T-helper 9 cell (primary cell): ENCODE data around the gene CFAP299.
"Not testable (repeated sequence)": the region's sequence is repeated elsewhere in the genome, so short reads cannot be mapped to it uniquely, and the experiment has no call there.

Experiments
- DNase-seq: peaks from one replicate; pipeline ENCODE4 v3.0.0-alpha.2; 2020

CFAP299 gene

DNA sequence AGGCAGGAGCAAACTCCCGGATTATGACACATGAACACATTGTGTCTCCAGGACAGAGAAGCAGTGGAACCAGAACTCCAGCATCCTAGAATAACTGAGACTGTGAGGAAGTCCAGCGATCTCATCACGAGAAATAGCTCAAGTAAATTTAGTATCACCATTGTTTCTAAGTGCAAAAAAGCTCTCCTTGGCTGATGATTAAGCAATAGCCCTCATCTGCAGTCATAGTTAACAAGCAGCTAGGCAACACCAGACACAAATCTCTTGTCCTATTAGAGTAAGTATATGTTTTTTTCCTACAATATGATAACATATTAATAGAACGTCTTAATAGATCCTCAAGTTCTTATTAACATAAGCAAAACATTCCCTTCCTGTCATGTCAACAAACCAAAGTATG, 2.4 kb upstream of the CFAP299 start:
- DNase-seq = no peak

DNA sequence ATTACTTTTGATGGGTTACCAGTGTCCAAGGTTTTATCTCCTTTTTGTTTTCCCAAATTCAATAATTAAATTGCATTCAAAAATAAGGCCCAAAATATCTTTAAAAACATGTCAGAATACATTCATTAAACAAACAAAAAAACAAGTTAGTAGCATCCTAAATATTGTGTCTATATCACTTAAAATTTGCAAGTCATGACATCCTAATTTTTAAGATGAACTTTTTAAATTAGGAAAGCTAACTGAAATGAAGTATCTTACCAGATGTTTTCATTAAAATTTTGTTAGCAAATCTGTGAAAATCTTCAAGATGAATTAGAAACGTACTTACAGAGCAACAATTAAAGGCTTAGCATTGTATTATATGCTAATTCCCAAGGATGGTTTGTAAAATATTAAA, 962 bp upstream of the CFAP299 start:
- DNase-seq = no peak

DNA sequence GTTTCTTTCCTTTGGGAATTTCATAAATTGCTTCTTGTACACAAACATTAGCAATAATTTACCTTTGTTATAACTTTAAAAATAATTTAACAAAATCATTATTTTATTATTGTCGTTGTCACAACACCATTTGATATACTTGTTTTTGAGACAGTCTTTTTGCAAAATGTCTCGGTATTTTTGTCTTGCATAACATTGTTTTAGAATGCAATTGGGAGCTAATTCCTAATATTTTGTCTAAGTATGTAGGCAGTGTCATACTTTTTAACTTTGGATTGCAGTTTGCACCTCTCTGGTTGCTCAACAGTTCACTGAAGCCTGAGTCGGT, 340 bp upstream of the CFAP299 start:
- no peak for DNase-seq

DNA sequence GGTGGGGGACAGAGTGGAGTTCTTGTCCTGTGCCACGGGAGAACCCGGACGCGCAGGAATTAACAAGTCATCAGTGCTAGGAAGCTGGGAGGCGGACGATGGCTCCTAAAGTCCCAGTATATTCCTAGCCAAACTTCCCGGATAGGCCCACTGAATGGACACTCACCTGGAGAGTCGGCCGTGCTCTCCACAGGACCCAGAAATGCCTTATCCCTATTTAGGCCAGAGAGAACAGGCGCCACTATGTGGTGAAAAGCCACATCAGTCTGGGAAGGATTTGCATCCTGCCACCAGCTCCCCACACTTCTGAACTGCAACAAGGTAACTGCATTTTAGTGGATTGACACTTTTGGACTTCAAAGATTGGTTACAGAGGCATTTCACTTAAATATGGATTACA, 1.1 kb downstream of the CFAP299 start:
- no peak for DNase-seq

DNA sequence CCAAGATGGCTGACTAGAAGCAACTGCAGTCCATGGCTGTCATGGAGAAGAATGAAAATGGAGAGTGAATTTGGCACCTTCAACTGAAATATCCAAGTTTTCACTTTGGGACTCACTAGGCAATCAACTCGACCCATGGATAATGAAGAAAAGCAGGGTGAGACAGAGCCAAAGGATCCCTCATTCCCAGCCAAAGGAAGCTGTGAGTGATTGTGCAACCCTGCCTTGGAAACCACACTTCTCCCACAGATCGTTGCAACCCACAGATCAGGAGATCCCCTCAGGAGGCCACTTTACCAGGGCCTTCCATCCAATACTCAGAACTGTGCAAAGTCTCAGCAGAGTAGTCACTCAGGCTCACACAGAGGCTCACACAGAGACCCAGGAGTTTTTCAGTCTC, 4.5 kb downstream of the CFAP299 start:
- DNase-seq = no peak

DNA sequence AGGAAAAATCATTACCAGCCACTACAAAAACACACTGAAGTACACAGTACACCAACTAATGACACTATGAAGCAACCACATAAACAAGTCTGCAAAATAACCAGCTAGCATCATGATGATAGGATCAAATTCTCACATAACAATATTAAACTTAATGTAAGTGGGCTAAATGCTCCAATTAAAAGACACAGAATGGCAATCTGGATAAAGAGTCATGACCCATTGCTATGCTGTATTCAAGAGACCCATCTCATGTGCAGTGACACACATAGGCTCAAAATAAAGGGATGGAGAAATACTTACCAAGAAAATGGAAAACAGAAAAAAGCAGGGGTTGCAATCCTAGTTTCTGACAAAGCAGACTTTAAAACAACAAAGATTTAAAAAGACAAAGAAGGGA, 7.2 kb downstream of the CFAP299 start:
- DNase-seq = not testable (repeated sequence)

DNA sequence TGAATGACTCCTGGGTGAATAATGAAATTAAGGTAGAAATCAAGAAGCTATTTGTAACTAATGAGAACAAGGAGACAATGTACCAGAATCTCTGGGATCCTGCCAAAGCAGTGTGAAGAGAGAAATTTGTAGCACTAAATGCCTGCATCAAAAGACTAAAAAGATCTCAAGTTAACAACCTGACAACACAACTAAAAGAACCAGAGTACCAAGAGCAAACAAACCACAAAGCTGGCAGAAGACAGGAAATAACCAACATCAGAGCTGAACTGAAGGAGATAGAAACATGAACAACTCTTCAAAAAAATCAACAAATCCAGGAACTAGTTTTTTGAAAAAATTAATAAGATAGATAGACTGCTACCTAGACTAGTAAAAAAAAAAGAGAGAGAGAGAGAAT, 8.4 kb downstream of the CFAP299 start:
- no peak for DNase-seq

DNA sequence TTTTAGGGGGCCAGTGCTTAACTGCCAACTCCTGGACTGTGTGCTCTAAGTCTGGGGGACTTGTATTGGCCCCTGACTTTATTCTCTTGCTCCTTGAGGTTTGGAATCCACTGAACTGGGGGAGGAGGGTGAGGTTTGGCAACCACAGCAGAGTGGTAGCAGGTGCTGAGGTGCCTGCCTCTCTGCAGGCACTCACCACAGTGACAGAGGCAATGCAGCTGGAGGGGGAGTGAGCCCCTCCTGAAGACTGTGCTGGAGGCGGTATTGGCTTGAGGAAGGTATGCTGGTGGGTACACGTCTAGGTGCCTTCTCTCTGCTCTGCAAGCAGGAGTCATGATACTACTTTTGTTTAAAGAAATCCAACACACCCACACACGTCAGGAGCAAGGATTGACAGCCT, 24.6 kb downstream of the CFAP299 start:
- DNase-seq = no peak

DNA sequence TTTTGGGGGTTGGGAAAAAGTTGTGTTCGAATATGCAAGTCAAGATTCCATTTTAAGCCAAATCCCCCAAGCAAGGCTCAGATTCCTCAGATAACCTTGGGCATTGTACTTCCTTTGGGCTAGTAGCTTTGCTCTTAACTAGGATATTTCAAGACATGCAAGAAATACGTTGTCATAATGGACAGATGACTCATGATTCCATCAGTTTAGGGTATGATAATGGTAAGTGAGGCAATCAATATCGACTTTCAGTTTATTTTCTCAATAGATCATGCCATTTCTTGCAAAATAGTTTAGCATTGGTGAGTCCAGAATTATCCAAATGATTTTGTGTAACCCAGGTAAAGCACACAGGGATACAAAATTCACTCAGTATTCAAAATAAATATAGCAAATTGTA, 25.4 kb downstream of the CFAP299 start:
- no peak for DNase-seq

DNA sequence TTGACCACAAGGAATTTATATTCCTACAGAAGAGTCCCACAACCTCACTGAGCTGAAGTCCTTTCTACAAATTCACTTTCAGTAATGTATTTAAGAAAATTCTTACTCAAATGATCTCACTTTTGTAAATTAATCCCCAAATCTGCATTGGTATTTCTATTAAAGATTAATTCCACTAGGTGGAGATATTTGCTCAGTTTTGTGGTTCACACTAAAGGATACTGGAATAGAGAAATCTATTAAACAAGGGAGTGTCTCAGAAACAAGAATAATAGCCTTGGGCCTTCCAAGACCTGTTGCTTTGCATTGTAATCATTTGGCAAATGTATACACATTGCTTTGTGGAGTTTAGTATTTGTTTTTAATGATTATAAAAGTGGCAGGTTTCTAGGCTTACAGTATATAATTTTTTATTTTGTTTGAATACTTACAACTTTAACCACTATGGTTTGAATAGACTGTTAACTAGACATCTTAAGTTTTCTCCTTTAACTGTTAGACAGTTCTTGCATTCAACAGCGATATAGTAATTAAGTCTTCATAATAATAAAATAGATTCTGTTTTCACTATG, 25.9 kb downstream of the CFAP299 start:
- DNase-seq = no peak

DNA sequence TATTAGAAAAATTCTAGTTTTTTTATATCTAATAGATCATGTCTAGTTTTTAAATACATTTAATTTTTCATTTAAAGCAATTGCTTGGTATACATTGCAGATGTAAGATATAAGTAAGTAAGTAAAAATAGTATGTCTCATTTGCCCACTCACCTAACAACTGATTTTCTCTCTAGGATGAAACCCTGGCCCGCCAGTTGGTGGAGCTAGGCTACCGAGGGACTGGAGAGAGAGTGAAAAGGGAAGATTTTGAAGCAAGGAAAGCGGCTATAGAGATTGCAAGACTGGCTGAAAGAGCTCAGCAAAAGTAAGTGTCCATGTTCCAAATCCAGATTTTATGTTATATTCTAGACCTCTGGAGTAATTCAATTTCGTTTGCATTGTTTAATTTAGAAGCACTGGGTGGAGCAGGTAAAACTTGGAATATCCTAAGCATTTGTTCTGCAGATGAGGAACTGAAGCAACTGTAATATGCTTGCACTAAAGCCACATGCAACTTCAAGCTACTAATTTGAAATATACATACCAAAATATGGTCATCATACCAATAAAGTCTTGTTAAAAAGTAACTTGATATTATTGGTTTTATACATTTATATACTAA, 27.1 kb downstream of the CFAP299 start:
- peak; percentile 17 for DNase-seq

DNA sequence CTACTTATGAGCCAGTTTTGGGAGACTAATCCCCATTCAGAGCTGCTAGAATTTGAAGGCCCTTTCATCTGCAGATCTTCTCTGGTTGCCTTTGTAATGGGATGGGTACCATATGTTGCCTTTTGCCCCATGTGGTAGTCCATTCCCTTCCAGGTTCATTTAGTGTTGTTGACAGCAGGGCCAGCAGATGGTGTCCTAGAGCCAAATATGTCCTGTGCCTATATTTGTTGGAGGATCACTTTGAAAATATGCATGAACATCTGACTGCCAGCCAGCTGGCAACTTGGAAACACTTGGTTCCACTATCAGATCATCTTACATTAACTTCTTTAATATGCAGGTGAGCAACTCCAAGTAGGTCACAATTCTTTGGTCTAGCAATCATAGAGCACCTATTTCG, 30.4 kb downstream of the CFAP299 start:
- peak; percentile 28 for DNase-seq

DNA sequence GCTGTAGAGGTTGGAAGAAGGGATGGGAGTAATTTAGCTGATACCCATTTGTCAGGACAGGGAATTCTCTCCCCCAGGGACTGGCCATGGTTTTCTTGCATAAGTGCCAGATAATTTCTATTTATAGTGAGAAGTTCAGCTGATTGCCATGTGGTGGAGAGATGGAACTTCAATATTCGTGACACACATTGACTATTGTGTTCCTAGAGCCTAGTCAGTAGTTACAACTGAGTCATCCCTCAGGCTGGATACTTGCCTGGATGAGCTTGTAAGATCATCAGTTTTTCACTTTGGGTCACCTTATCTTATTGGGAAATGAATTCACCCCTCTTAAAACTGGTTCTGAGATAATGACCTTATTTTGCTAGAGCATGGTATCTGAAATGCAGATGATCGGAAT, 32.2 kb downstream of the CFAP299 start:
- no peak for DNase-seq

DNA sequence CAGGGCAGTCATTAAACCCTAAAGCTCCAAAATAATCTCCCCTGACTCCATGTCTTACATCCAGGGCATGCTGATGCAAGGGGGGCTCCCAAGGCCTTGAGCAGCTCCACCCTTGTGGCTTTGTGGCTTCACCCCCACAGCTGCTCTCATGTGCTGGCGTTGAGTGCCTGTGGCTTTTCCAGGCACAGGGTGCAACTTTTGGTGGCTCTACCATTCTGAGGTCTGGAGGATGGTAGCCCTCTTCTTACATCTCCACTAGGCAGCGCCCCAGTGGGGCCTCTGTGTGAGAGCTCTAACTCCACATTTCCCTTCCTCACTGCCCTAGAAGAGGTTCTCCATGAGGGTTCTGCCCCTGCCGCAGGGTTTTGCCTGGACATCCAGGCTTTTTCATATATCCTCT, 35.1 kb downstream of the CFAP299 start:
- no peak for DNase-seq

DNA sequence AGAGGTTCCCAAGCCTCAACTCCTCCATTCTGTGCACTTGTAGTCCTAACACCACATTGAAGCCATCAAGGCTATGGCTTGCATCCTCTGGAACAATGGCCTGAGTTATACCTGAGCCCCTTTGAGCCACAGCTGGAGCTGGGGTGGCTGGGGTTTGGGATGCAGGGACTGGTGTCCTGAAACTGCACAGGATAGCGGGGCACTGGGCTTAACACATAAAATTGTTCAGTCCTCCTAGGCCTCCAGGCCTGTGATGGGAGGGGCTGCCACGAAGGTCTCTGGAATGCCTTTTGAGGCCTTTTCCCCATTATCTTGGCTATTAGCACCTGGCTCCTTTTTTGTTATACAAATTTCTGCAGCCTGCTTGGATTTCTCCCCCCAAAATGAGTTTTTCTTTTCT, 35.5 kb downstream of the CFAP299 start:
- DNase-seq = no peak

DNA sequence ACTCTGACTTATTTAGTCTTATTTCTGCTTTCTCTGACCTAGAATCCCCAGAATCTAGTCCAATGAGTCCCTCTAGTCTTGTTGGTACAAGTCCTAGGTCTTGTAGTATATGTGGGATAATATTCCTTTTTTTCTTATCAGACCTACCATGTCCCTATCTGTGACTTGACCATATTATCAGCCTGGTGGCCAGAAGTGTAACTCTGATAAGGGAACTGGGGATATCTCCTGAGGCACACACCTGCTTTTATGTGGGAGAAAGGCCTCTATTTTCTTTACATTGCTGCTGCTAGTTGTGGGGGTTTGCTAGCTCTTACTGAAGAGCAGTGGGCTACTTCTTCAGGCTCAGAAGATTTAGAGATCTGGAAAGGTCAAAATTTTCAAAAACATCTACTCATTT, 38.6 kb downstream of the CFAP299 start:
- no peak for DNase-seq

DNA sequence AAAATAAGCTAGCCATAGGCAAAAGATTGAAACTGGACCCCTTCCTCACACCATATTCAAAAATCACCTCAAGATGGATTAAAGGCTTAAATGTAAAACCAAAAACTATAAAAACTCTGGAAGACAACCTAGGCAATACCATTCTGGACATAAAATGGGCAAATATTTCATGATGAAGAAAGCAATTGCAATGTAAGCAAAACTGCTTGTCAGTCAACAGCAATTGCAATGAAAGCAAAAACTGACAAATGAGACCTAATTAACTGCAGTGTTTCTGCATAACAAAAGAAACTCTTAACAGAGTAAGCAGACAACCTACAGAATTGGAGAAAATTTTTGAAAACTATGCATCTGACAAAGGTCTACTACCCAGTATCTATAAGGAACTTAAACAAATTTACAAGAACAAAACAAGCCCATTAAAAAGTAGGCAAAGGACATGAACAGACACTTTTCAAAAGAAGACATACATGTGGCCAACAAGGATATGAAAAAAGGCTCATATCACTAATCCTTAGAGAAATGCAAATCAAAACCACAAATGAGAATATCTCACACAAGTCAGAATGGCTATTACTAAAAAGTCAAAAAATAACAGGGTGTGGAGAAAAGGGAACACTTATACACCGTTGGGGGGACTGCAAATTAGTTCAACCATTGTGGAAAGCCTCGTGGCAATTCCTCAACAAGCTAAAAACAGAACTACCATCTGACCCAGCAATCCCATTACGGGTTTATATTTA, 46.7 kb downstream of the CFAP299 start:
- DNase-seq = no peak

DNA sequence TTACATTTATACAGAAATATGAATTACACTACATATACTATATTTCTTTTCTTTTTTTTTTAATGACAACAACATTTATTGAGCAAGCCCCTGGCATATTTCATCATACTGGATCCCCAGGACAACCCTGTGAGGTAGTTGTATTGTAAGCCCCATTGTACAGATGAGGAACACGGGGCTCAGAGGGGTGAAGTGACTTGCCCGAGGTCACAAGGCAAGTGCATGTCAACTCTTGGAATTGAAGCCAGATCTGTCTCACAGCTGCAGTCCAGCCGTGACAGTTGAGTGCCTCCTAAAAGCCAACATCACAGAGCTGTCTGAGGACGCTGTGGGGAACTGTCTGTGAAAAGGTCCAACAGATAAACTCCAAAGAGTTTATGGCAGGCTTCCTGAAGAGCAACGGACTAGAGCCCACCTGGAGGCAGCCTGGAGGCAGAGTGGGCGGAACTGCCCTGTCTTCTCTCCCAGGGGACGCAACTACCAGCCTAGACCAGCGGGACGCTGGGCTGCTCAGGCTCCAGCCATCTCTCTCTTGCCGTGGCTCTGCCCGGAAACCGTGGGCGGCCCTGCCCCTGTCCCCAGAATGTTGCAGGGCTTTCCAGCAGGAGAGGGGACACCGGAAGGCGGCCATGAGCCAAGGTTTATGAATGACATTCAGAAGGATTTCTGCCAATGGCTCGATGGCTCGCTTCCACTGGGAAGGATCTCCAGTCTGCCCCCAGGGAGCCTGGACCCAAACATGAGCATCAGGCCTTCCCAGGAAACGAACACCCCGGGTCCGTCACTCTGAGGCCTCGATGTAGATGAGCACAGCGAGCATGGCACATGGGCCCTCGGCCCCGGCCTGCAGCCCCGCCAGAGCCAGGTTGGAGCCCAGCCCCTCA, 50.1 kb downstream of the CFAP299 start:
- DNase-seq = no peak

DNA sequence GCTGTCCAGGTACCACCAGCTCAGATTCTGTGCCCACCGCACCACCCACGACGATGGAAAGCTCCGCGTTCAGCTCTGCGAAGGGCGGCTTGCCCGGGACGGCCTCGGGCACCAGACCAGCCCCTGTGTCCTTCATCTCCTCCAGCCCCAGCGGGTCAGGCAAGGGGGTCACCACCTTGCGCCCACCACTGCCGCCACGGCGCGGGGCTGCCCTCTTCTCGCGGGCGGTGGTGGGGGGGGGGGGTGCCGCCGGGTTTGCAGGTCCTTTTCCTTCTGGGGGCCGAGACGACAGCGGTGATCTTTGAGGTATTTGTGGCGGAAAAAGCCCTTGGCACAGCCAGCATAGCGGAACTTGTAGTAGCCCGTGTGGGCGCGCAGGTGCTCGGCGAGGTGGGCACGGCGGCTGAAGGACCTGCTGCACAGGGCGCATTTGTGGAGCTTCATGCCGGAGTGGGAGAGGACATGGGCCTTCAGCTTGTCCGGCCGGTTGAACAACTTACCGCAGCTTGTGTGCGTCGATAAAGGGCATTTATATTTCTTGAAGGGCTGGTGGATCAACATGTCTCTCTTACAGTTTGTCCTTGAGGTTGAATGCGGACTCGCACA, 50.9 kb downstream of the CFAP299 start:
- DNase-seq = no peak

DNA sequence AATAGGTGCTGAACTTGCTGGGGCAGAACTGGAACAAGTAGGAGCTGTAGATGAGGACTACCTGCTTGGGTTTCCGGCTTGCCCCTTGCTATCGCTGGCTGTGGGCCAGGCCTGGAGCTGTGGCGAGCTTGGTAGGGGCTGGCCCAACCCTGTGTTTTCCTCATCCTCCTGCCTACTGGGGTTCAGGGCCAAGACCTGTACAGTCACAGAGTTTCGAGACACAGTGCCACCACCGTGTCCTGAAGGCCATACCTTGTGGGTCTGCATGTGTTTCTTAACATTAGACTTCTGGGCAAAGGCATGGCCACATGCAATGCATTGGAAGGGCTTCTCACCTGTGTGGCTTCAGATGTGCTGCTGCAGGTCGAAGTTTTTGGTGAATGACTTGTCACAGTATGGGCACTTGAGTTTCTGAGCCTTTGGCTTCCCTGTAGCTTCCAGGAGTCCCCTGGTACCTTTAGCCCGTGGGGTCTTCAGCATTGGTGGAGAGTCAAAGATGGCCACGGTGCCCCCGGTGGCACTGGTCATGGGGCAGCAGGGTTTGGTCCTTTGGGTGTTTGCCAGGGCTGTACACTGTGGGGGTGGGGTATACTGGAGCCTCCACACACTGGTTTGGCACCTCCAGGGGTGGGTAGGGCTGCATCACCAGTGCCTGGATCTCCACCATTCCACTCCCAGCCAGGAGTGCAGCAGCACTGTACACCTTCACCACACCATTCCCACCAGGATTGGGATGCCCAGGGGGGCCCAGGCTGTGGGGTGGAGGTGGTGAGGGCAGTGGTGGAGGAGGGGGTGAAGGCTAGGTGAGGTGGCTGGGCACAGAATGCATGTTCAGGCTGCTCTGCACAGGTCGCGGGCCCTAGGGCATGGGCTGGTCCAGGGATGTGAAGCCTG, 52.1 kb downstream of the CFAP299 start:
- DNase-seq = no peak

DNA sequence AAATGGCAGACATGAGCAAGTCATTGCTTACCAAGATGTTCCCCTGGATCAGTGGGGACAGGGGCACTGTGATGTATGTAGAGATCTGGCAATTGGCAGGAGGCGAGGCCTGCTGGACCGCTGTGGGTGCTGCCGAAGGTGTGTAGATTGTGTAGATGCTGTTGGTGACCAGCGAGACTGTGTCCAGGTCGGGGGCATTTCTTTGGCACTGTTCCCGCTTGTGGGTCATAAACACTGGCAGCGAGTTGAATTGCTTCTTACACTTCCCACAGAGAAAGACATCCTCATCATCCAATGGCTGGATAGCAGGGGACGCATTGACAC, 52.7 kb downstream of the CFAP299 start:
- DNase-seq = no peak

DNA sequence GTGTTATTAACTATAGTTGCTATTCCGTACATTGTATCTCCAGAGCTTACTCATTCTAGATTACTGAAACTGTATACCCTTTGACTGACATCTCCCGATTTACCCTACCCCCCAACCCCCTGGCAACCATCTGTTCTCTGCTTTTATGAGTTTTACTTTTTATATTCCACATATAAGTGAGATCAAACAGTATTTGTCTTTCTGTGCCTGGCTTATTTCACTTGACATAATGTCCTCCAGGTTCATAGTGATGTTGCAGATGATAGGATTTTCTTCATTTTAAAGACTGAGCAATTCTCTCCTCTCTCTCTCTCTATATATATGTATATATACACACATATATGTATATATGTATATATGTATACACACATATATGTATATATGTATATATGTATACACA, 54.6 kb downstream of the CFAP299 start:
- no peak for DNase-seq
